ENCODE data around the gene BANF2.

DNA sequence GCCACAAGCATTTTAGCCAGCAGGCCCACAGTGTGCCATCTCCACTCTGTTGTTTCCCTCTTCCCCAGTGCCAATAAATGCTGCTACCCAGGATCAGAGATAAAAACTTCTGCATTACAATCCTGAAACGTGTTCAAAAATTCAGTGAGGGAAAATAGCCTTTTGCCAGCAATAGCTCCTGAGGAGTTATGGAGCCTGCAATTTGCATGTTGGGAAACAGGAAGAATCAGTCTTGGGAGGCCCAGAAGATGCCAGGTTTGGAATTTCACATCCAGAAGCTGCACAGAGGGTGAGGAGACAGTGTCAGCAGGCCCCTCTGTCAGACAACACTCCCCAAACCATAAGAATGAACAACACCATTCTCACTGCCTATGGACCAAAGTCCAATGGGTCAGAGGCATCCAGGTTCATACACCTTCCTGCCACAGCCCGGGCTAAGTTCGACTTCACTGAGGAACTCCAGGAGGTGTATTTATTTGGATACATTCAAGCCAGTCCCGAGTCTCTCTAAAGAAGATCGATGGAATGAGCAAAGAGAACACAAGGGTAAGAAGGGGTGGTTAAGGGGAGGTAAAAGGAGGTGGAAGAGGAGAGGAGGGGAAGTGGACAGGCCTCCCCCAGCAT lies 38.5 kb upstream of the BANF2 start:
- TF ChIP-seq, protein P1, sequence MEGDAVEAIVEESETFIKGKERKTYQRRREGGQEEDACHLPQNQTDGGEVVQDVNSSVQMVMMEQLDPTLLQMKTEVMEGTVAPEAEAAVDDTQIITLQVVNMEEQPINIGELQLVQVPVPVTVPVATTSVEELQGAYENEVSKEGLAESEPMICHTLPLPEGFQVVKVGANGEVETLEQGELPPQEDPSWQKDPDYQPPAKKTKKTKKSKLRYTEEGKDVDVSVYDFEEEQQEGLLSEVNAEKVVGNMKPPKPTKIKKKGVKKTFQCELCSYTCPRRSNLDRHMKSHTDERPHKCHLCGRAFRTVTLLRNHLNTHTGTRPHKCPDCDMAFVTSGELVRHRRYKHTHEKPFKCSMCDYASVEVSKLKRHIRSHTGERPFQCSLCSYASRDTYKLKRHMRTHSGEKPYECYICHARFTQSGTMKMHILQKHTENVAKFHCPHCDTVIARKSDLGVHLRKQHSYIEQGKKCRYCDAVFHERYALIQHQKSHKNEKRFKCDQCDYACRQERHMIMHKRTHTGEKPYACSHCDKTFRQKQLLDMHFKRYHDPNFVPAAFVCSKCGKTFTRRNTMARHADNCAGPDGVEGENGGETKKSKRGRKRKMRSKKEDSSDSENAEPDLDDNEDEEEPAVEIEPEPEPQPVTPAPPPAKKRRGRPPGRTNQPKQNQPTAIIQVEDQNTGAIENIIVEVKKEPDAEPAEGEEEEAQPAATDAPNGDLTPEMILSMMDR (IDR thresholded peaks at IDR 0.05), result no peak
- no peak for TF ChIP-seq ZFX (IDR thresholded peaks at IDR 0.05; ENCODE audit: borderline replicate concordance)

All from 22Rv1 (cell line).